Measurements from ENCODE around the gene ARHGEF17.

- TF ChIP-seq EZH2 (IDR thresholded peaks at IDR 0.05; ENCODE audit: borderline replicate concordance, low read length) (no peak), CTCF (conservative IDR thresholded peaks at IDR 0.05 in 1 of 2, IDR thresholded peaks at IDR 0.05 in 1 of 2; ENCODE audit: extremely low read depth in 1 of 2, insufficient read depth in 1 of 2, low read depth in 1 of 2, low read length in 2 of 2) (no peak)
Measured at GRCh38 chr11:73323464-73323863, 15.4 kb downstream of the ARHGEF17 start.

Measured in mammary epithelial cell (primary cell).